H1 (cell line): ENCODE measurements around the gene KCNMA1. TPM values are rescaled to one million over a fixed set of nuclear protein-coding genes. Genes with fewer than 3 reads are reported as not detected.

ENCODE experiments used
- CTCF ChIA-PET: fragments of 300-600 bp; sonication (Branson Sonifier 250); formaldehyde crosslinking; loops from one replicate; lab custom pipeline; 2021; ENCODE audit not compliant: partially characterized antibody; lab: Charles Lee
- POLR2A ChIA-PET: fragments of 300-600 bp; sonication (Branson Sonifier 250); formaldehyde crosslinking; loops from one replicate; lab custom pipeline; 2021; ENCODE audit warnings: inconsistent platforms; ENCODE audit not compliant: partially characterized antibody; lab: Charles Lee
- DNase-seq, 2 experiments: peaks; one replicate each; pipeline versions ENCODE4 v3.0.0 to v3.0.0-alpha.2; 2010 to 2022; ENCODE audit warnings: low spot score in 2 of 2, low read depth in 1 of 2, mixed read lengths in 1 of 2
- FAIRE-seq: peaks from 2 replicates; lab custom pipeline; 2011; peaks lifted over from hg19 to GRCh38; lab: Jason Lieb, UNC
- H2AFZ ChIP-seq: 2 replicates; pipeline ENCODE4 v1.8.1; 2012; ENCODE audit warnings: low read length, inconsistent platforms
- H2AK5ac ChIP-seq: 2 replicates; pipeline ENCODE4 v1.6.1; 2013; ENCODE audit warnings: low read depth, low read length
- H2BK120ac ChIP-seq: replicated peaks from 2 replicates; pipeline ENCODE3; 2013; ENCODE audit warnings: low read depth, low read length, inconsistent platforms
- H2BK12ac ChIP-seq: 2 replicates; pipeline ENCODE4 v1.6.1; 2013; ENCODE audit warnings: low read depth, low read length
- H2BK15ac ChIP-seq: 2 replicates; pipeline ENCODE4 v1.6.1; 2013; ENCODE audit warnings: low read length
- H2BK20ac ChIP-seq: 2 replicates; pipeline ENCODE4 v1.6.1; 2013; ENCODE audit warnings: low read length
- H2BK5ac ChIP-seq: 2 replicates; pipeline ENCODE4 v1.6.1; 2013; ENCODE audit warnings: low read depth, low read length
- H3K14ac ChIP-seq: 2 replicates; pipeline ENCODE4 v1.6.1; 2013; ENCODE audit warnings: inconsistent platforms; ENCODE audit not compliant: insufficient read length
- H3K18ac ChIP-seq: 2 replicates; pipeline ENCODE4 v1.6.1; 2013; ENCODE audit warnings: low read length; ENCODE audit errors: extremely low read depth
- H3K23ac ChIP-seq: 2 replicates; pipeline ENCODE4 v1.6.1; 2013; ENCODE audit warnings: inconsistent platforms; ENCODE audit not compliant: insufficient read length
- H3K23me2 ChIP-seq: 2 replicates; pipeline ENCODE4 v1.6.1; 2013; ENCODE audit warnings: low read depth, low read length
- H3K27ac ChIP-seq: 2 replicates; pipeline ENCODE4 v1.6.1; 2011; ENCODE audit warnings: low read depth, low read length, inconsistent platforms
- H3K27me3 ChIP-seq, 4 experiments: replicated peaks in 1 of 4; 1 replicate in 1 of 4; 2 replicates in 3 of 4; pipeline versions ENCODE4 v1.6.1 to v1.8.1; 2011 to 2013; ENCODE audit warnings: low read length in 3 of 4, mild to moderate bottlenecking in 3 of 4, inconsistent platforms in 2 of 4, mixed read lengths in 2 of 4, moderate library complexity in 1 of 4; ENCODE audit not compliant: control insufficient read depth in 3 of 4, insufficient read depth in 3 of 4; ENCODE audit errors: extremely low read depth in 1 of 4
- H3K36me3 ChIP-seq, 4 experiments: 2 replicates each; pipeline versions ENCODE4 v1.6.1 to v1.8.1; 2011 to 2013; ENCODE audit warnings: mild to moderate bottlenecking in 4 of 4, low read length in 3 of 4, moderate library complexity in 2 of 4, control low read depth in 1 of 4, inconsistent platforms in 1 of 4; ENCODE audit not compliant: insufficient read depth in 4 of 4, control insufficient read depth in 2 of 4
- H3K4ac ChIP-seq: replicated peaks from 2 replicates; pipeline ENCODE3; 2013; ENCODE audit warnings: low read length, low read depth, mixed read lengths, inconsistent platforms; ENCODE audit not compliant: insufficient read length
- H3K4me1 ChIP-seq, 4 experiments: replicated peaks in 1 of 4; 1 replicate in 1 of 4; 2 replicates in 3 of 4; pipeline versions ENCODE4 v1.6.1 to v1.8.1; 2011 to 2013; ENCODE audit warnings: low read length in 3 of 4, inconsistent platforms in 2 of 4, mixed read lengths in 1 of 4; ENCODE audit not compliant: insufficient read depth in 4 of 4, control insufficient read depth in 3 of 4
- H3K4me2 ChIP-seq, 2 experiments: 2 replicates each; pipeline versions ENCODE4 v1.6.1 to v1.8.1; 2011 to 2013; ENCODE audit warnings: low read depth in 2 of 2, low read length in 2 of 2, control low read depth in 1 of 2, inconsistent platforms in 1 of 2, mild to moderate bottlenecking in 1 of 2; ENCODE audit not compliant: insufficient read depth in 1 of 2
- H3K4me3 ChIP-seq, 4 experiments: fragments of 200-600, 300-600 bp in 1 of 4; sonication (generic), shearing (Covaris generic), sonication (Bioruptor Twin) in 1 of 4; 2 replicates each; pipeline versions ENCODE4 v1.5.1 to v1.8.1; 2011 to 2016; ENCODE audit warnings: low read length in 4 of 4, low read depth in 3 of 4, control low read depth in 2 of 4, inconsistent platforms in 2 of 4, mild to moderate bottlenecking in 2 of 4, mixed read lengths in 1 of 4, moderate library complexity in 1 of 4; ENCODE audit not compliant: insufficient read depth in 2 of 4; ENCODE audit errors: extremely low read depth in 1 of 4
- H3K56ac ChIP-seq: replicated peaks from 2 replicates; pipeline ENCODE3; 2013; ENCODE audit warnings: low read depth, mild to moderate bottlenecking, mixed read lengths, low read length, inconsistent platforms; ENCODE audit not compliant: insufficient read length
- H3K79me1 ChIP-seq: 2 replicates; pipeline ENCODE4 v1.6.1; 2013; ENCODE audit warnings: low read depth, low read length, control low read depth
- H3K79me2 ChIP-seq, 2 experiments: 2 replicates each; pipeline versions ENCODE4 v1.6.1 to v1.8.1; 2012 to 2013; ENCODE audit warnings: low read length in 2 of 2, mild to moderate bottlenecking in 2 of 2, inconsistent platforms in 1 of 2; ENCODE audit not compliant: insufficient read depth in 2 of 2, control insufficient read depth in 1 of 2
- H3K9ac ChIP-seq, 4 experiments: replicated peaks in 1 of 4; 1 replicate in 1 of 4; 2 replicates in 3 of 4; pipeline versions ENCODE4 v1.6.1 to v1.8.1; 2011 to 2013; ENCODE audit warnings: low read depth in 3 of 4, low read length in 3 of 4, control low read depth in 2 of 4, mild to moderate bottlenecking in 2 of 4, moderate library complexity in 2 of 4, inconsistent platforms in 1 of 4; ENCODE audit errors: extremely low read depth in 1 of 4
- H3K9me3 ChIP-seq, 2 experiments: 2 replicates each; pipeline versions ENCODE4 v1.6.1 to v1.8.1; 2012 to 2013; ENCODE audit warnings: mild to moderate bottlenecking in 2 of 2, moderate library complexity in 2 of 2, control low read depth in 1 of 2, inconsistent platforms in 1 of 2, low read depth in 1 of 2, low read length in 1 of 2, mixed read lengths in 1 of 2; ENCODE audit not compliant: insufficient read depth in 2 of 2
- H4K20me1 ChIP-seq, 2 experiments: replicated peaks in 1 of 2; 2 replicates each; pipeline versions ENCODE3 to v1.8.1; 2011 to 2013; ENCODE audit warnings: inconsistent platforms in 2 of 2, low read length in 2 of 2, mild to moderate bottlenecking in 1 of 2; ENCODE audit not compliant: insufficient read depth in 2 of 2, control insufficient read depth in 1 of 2
- H4K5ac ChIP-seq: 2 replicates; pipeline ENCODE4 v1.6.1; 2013; ENCODE audit warnings: low read length, low read depth, mixed read lengths, inconsistent platforms; ENCODE audit not compliant: insufficient read length
- H4K8ac ChIP-seq: 2 replicates; pipeline ENCODE4 v1.8.0; 2013; ENCODE audit warnings: mild to moderate bottlenecking, moderate library complexity, low read length, inconsistent platforms; ENCODE audit not compliant: insufficient read depth; ENCODE audit errors: extremely low read depth
- H4K91ac ChIP-seq: replicated peaks from 2 replicates; pipeline ENCODE3; 2013; ENCODE audit warnings: low read length, mixed read lengths, inconsistent platforms; ENCODE audit not compliant: insufficient read length
- SRF ChIP-seq: IDR thresholded peaks from 2 replicates; pipeline ENCODE4 v1.6.1; 2011; ENCODE audit warnings: mild to moderate bottlenecking, low read depth, low read length, moderate library complexity
- WGBS, 2 experiments: shearing (Covaris generic) in 1 of 2; methylation state at CpG; one replicate each; pipeline versions ENCODE4 v1.1.6 to v1.1.7; 2013 to 2015; ENCODE audit warnings: low lambda C conversion rate in 2 of 2, mixed read lengths in 2 of 2, inconsistent platforms in 1 of 2, low coverage in 1 of 2, missing lambda C conversion rate in 1 of 2; ENCODE audit not compliant: insufficient replicate concordance in 2 of 2, insufficient coverage in 1 of 2, insufficient read length in 1 of 2; ENCODE audit errors: extremely low coverage in 1 of 2, missing lambda C conversion rate in 1 of 2; 5-methylcytosine and 5-hydroxymethylcytosine counted together
- polyA plus RNA-seq, 7 experiments: library from polyadenylated mRNA; depleted of rRNA in 3 of 7; stranded (reverse) in 5 of 7; unstranded in 2 of 7; fragments of >200 nt in 5 of 7; fragments of 200-250 nt in 2 of 7; gene quantifications; 1 replicate in 5 of 7; 2 replicates in 1 of 7; 4 replicates in 1 of 7; pipeline versions ENCODE4 v1.2.1 to v1.2.3, GENCODE V29; 2011 to 2013; ENCODE audit warnings: missing spikeins in 2 of 7, mixed read lengths in 2 of 7
- total RNA-seq: library from RNA; stranded (reverse); fragmentation: NEBNext Ultra II Directional; extraction: Animal tissue kit (Norgen Biotek cat#: 25700); gene quantifications from 2 replicates; pipeline ENCODE4 v1.2.1, GENCODE V29; 2021

The KCNMA1 gene
- total and polyA plus RNA-seq, 2 of the 8 experiments (the other 6 are each of a cell fraction or from before 2014, with no cell fraction given) = 10.2 to 11.1 TPM

GRCh38 chr10:77592510-77592909, 45.1 kb downstream of the KCNMA1 start:
- TF ChIP-seq SRF = no peak
- H3K4me3 ChIP-seq = no peak overlapping the region
- no peaks in the 10 kb centered on the region for H3K9me3 ChIP-seq
- no peak overlapping the region for H3K56ac ChIP-seq
- ChIA-PET CTCF (no interaction called here), POLR2A (no interaction called here)
- no peaks in the 10 kb centered on the region for H3K79me2 ChIP-seq
- DNase-seq (no peak), FAIRE-seq (no peak)
- H3K36me3 ChIP-seq = no peaks in the 10 kb centered on the region
- H2BK15ac ChIP-seq = no peak overlapping the region
- no peaks in the 10 kb centered on the region for H3K27me3 ChIP-seq
- no peak overlapping the region for H3K4ac ChIP-seq
- H3K23ac ChIP-seq = no peak overlapping the region
- no peak overlapping the region for H3K9ac ChIP-seq
- no peak overlapping the region for H2AK5ac ChIP-seq
- no peak overlapping the region for H2BK5ac ChIP-seq
- no peak overlapping the region for H4K5ac ChIP-seq
- H2BK12ac ChIP-seq = no peak overlapping the region
- no peaks in the 10 kb centered on the region for H3K23me2 ChIP-seq
- H2AFZ ChIP-seq = no peak overlapping the region
- 88% methylated on average over 4 of the region's 4 CpGs; no CpG with 5 or more reads in 1 of the 2 experiments for WGBS, 2 experiments
- H3K18ac ChIP-seq = no peak overlapping the region
- no peak overlapping the region for H2BK120ac ChIP-seq
- H4K91ac ChIP-seq = no peak overlapping the region
- no peaks in the 10 kb centered on the region for H3K4me1 ChIP-seq
- H4K20me1 ChIP-seq = no peaks in the 10 kb centered on the region
- no peak overlapping the region for H3K14ac ChIP-seq
- H3K27ac ChIP-seq = no peak overlapping the region
- no peak overlapping the region for H4K8ac ChIP-seq
- H3K4me2 ChIP-seq = no peak overlapping the region
- H3K79me1 ChIP-seq = no peaks in the 10 kb centered on the region
- no peak overlapping the region for H2BK20ac ChIP-seq
